OCI-LY7 (cell line): Measurements from ENCODE around the gene ANKRD33B. TPM values are rescaled to one million over a fixed set of nuclear protein-coding genes. Genes with fewer than 3 reads are reported as not detected.

Source experiments
- BruUV-seq: library from RNA; stranded (reverse); fragments of 400-500 nt; replicated peaks from 2 replicates; lab custom pipeline; 2021; lab: Mats Ljungman, UMichigan
- CTCF ChIA-PET: fragments of 300-600 bp; sonication (Branson Sonifier 250); formaldehyde crosslinking; loops from one replicate; lab custom pipeline; 2022; ENCODE audit warnings: antibody characterized with exemption; ENCODE audit not compliant: unreplicated experiment; lab: Charles Lee
- POLR2A ChIA-PET: fragments of 300-600 bp; sonication (Branson Sonifier 250); formaldehyde crosslinking; loops from one replicate; lab custom pipeline; 2022; ENCODE audit warnings: antibody characterized with exemption; lab: Charles Lee
- DNase-seq: peaks from one replicate; pipeline ENCODE4 v3.0.0-alpha.2; 2015; ENCODE audit warnings: low spot score
- H2AFZ ChIP-seq: fragments of 200-600 bp; sonication (generic), shearing (Covaris generic); 2 replicates; pipeline ENCODE4 v1.6.1; 2014; ENCODE audit warnings: mild to moderate bottlenecking, antibody characterized with exemption, low read length, moderate library complexity
- H3K27ac ChIP-seq: fragments of 200-600 bp; sonication (generic); 2 replicates; pipeline ENCODE4 v1.5.1; 2014; ENCODE audit warnings: mixed run types, low read depth, mild to moderate bottlenecking, moderate library complexity, low read length, inconsistent platforms; ENCODE audit not compliant: poor library complexity, severe bottlenecking
- H3K36me3 ChIP-seq: fragments of 200-600 bp; sonication (generic); 2 replicates; pipeline ENCODE4 v1.6.1; 2014; ENCODE audit warnings: mild to moderate bottlenecking, antibody characterized with exemption, low read length, moderate library complexity, mixed read lengths; ENCODE audit not compliant: insufficient read depth
- H3K4me1 ChIP-seq: fragments of 200-600 bp; sonication (generic); 2 replicates; pipeline ENCODE4 v1.5.1; 2014; ENCODE audit warnings: mild to moderate bottlenecking, low read length; ENCODE audit not compliant: insufficient read depth, poor library complexity, severe bottlenecking
- H3K4me2 ChIP-seq: fragments of 200-600 bp; sonication (generic); 2 replicates; pipeline ENCODE4 v1.6.1; 2014; ENCODE audit warnings: mild to moderate bottlenecking, low read length
- H3K4me3 ChIP-seq: fragments of 200-600 bp; sonication (generic); 2 replicates; pipeline ENCODE4 v1.5.1; 2014; ENCODE audit warnings: mild to moderate bottlenecking, low read depth, low read length; ENCODE audit not compliant: poor library complexity, severe bottlenecking
- H3K79me2 ChIP-seq: fragments of 200-600 bp; sonication (generic); 2 replicates; pipeline ENCODE4 v1.6.1; 2016; ENCODE audit warnings: low read depth, mild to moderate bottlenecking, low read length, moderate library complexity, mixed read lengths; ENCODE audit not compliant: insufficient read depth
- H3K9me2 ChIP-seq: fragments of 200-600 bp; sonication (generic); 2 replicates; pipeline ENCODE4 v1.6.1; 2016; ENCODE audit warnings: mild to moderate bottlenecking, low read length, mixed read lengths; ENCODE audit not compliant: insufficient read depth
- H3K9me3 ChIP-seq: fragments of 200-600 bp; sonication (generic); 2 replicates; pipeline ENCODE4 v1.6.1; 2014; ENCODE audit warnings: mild to moderate bottlenecking, mixed run types, low read length, mixed read lengths
- H4K20me1 ChIP-seq: fragments of 200-600 bp; sonication (generic); 2 replicates; pipeline ENCODE4 v1.6.1; 2014; ENCODE audit warnings: mild to moderate bottlenecking, antibody characterized with exemption, low read length, moderate library complexity, mixed read lengths; ENCODE audit not compliant: insufficient read depth
- CTCF ChIP-seq: fragments of 200-600 bp; sonication (generic); conservative IDR thresholded peaks from 2 replicates; pipeline ENCODE4 v1.5.1; 2014; ENCODE audit warnings: mild to moderate bottlenecking, antibody characterized with exemption, low read length, moderate library complexity, mixed read lengths
- EZH2phosphoT487 ChIP-seq: fragments of 200-600 bp; sonication (generic); IDR thresholded peaks from 2 replicates; pipeline ENCODE4 v1.6.1; 2018; ENCODE audit warnings: low read depth, borderline replicate concordance, mild to moderate bottlenecking, mixed run types, antibody characterized with exemption, low read length, moderate library complexity, mixed read lengths
- intact Hi-C: fragments of 100-400 bp; cut with micrococcal nuclease; formaldehyde crosslinking; loops from one replicate; pipeline ENCODE4 v1.10.0; 2022; ENCODE audit not compliant: unreplicated experiment
- total RNA-seq, 2 experiments: library from RNA; depleted of rRNA in 1 of 2; stranded (reverse); fragments of >200 nt in 1 of 2; shearing (Covaris generic) in 1 of 2; gene quantifications; 2 replicates each; pipeline ENCODE4 v1.2.3, GENCODE V29; 2014 to 2022

Gene ANKRD33B
- total RNA-seq, 2 experiments from 2014 or later, result 5.6 to 11.4 TPM

- TF ChIP-seq EZH2phosphoT487, result no peak
- no peak for TF ChIP-seq CTCF
- Histone ChIP-seq H3K9me3 (no peaks in the 10 kb centered on the region), H3K36me3 (no peaks in the 10 kb centered on the region), H3K27ac (no peak overlapping the region), H3K4me2 (no peak overlapping the region), H4K20me1 (no peaks in the 10 kb centered on the region), H3K4me3 (no peak overlapping the region), H2AFZ (no peak overlapping the region), H3K9me2 (no peaks in the 10 kb centered on the region), H3K4me1 (peaks cover 14% of the 10 kb centered on the region), H3K79me2 (no peaks in the 10 kb centered on the region)
- CTCF ChIA-PET, result no interaction called here
- POLR2A ChIA-PET, result interaction anchor here (0.9 kb wide), 1 partner anchor 88 kb away, joined by 3 read pairs; no protein-coding TSS in a partner anchor
- intact Hi-C loops, result no loop called here
- DNase-seq, result no peak
- BruUV-seq, result no TSS peak
Measured at GRCh38 chr5:10538789-10539686, 24.8 kb upstream of the ANKRD33B start.

GRCh38 chr5:10539687-10539998, 24.2 kb upstream of the ANKRD33B start:
- no peak for TF ChIP-seq EZH2phosphoT487
- TF ChIP-seq CTCF, result no peak
- no TSS peak for BruUV-seq
- no peak overlapping the region for H3K4me2 ChIP-seq
- DNase-seq, result no peak
- no peaks in the 10 kb centered on the region for H3K79me2 ChIP-seq
- H2AFZ ChIP-seq, result no peak overlapping the region
- H3K27ac ChIP-seq, result no peak overlapping the region
- no peaks in the 10 kb centered on the region for H4K20me1 ChIP-seq
- no peaks in the 10 kb centered on the region for H3K36me3 ChIP-seq
- H3K9me2 ChIP-seq, result no peaks in the 10 kb centered on the region
- ChIA-PET POLR2A (interaction anchor here (0.9 kb wide), 1 partner anchor 88 kb away, joined by 3 read pairs; no protein-coding TSS in a partner anchor), CTCF (no interaction called here)
- peaks cover 14% of the 10 kb centered on the region for H3K4me1 ChIP-seq
- no peak overlapping the region for H3K4me3 ChIP-seq
- intact Hi-C loops, result no loop called here
- no peaks in the 10 kb centered on the region for H3K9me3 ChIP-seq

GRCh38 chr5:10540036-10540544, 23.8 kb upstream of the ANKRD33B start:
- H3K4me2 ChIP-seq, result no peak overlapping the region
- no peak overlapping the region for H3K27ac ChIP-seq
- BruUV-seq, result no TSS peak
- no peak for TF ChIP-seq CTCF
- TF ChIP-seq EZH2phosphoT487, result no peak
- intact Hi-C loops, result no loop called here
- no peaks in the 10 kb centered on the region for H3K9me3 ChIP-seq
- no peaks in the 10 kb centered on the region for H3K79me2 ChIP-seq
- H4K20me1 ChIP-seq, result no peaks in the 10 kb centered on the region
- DNase-seq, result no peak
- POLR2A ChIA-PET, result interaction anchor here (0.7 to 0.9 kb wide), 3 partner anchors 11 to 117 kb away, joined by 3 read pairs; no protein-coding TSS in a partner anchor
- peaks cover 14% of the 10 kb centered on the region for H3K4me1 ChIP-seq
- H3K9me2 ChIP-seq, result no peaks in the 10 kb centered on the region
- no peaks in the 10 kb centered on the region for H3K36me3 ChIP-seq
- CTCF ChIA-PET, result no interaction called here
- H2AFZ ChIP-seq, result no peak overlapping the region
- H3K4me3 ChIP-seq, result no peak overlapping the region
